GM23338 (cell line): ENCODE results near the gene SLC36A3. TPM values are rescaled to one million over a fixed set of nuclear protein-coding genes. Genes with fewer than 3 reads are reported as not detected.

Experiments
- ATAC-seq: fragments of 200-7000 bp; cut with Tn5 transposase; 3 replicates; pipeline ENCODE4 v1.9.1; 2020
- DNase-seq: peaks from one replicate; pipeline ENCODE4 v3.0.0-alpha.2; 2015; ENCODE audit warnings: low spot score
- H2AFZ ChIP-seq: fragments of 200-600 bp; sonication (generic); 2 replicates; pipeline ENCODE4 v1.8.0; 2016; ENCODE audit warnings: antibody characterized with exemption, mild to moderate bottlenecking, moderate library complexity
- H3F3A ChIP-seq: fragments of 200-600 bp; sonication (generic); replicated peaks from 2 replicates; pipeline ENCODE4 v1.8.0; 2017; ENCODE audit warnings: antibody characterized with exemption, mixed run types, low read depth
- H3K27ac ChIP-seq: fragments of 200-600 bp; sonication (generic); 2 replicates; pipeline ENCODE4 v1.6.1; 2016; ENCODE audit warnings: low read depth
- H3K27me3 ChIP-seq: fragments of 200-600 bp; sonication (generic); 2 replicates; pipeline ENCODE4 v1.8.0; 2016; ENCODE audit warnings: mild to moderate bottlenecking, mixed run types, moderate library complexity; ENCODE audit not compliant: insufficient read depth
- H3K36me3 ChIP-seq: fragments of 200-600 bp; sonication (generic); 2 replicates; pipeline ENCODE4 v1.8.0; 2016; ENCODE audit warnings: mild to moderate bottlenecking; ENCODE audit not compliant: insufficient read depth
- H3K4me1 ChIP-seq: fragments of 200-600 bp; sonication (generic); 2 replicates; pipeline ENCODE4 v1.8.0; 2016; ENCODE audit warnings: mild to moderate bottlenecking, moderate library complexity; ENCODE audit not compliant: insufficient read depth
- H3K4me2 ChIP-seq: fragments of 200-600 bp; sonication (generic); 2 replicates; pipeline ENCODE4 v1.7.1; 2017; ENCODE audit warnings: mixed run types
- H3K4me3 ChIP-seq: fragments of 200-600 bp; sonication (generic); 2 replicates; pipeline ENCODE4 v1.6.1; 2016; ENCODE audit warnings: mixed run types
- H3K79me2 ChIP-seq: fragments of 200-600 bp; sonication (generic); replicated peaks from 2 replicates; pipeline ENCODE4 v1.8.0; 2017; ENCODE audit warnings: mild to moderate bottlenecking; ENCODE audit not compliant: insufficient read depth
- H3K9me2 ChIP-seq: fragments of 200-600 bp; sonication (generic); 2 replicates; pipeline ENCODE4 v1.8.0; 2017; ENCODE audit not compliant: insufficient read depth
- H4K20me1 ChIP-seq: fragments of 200-600 bp; sonication (generic); replicated peaks from 2 replicates; pipeline ENCODE4 v1.8.0; 2017; ENCODE audit warnings: mild to moderate bottlenecking; ENCODE audit not compliant: insufficient read depth
- H3K27ac Mint-ChIP-seq: 2 replicates; pipeline ENCODE4 v1.8.0; 2020; ENCODE audit warnings: inconsistent platforms, mild to moderate bottlenecking, moderate library complexity, mixed read lengths
- H3K27me3 Mint-ChIP-seq: 3 replicates; pipeline ENCODE4 v1.8.0; 2022; ENCODE audit warnings: low read depth, mild to moderate bottlenecking, moderate library complexity, mixed read lengths, inconsistent platforms; ENCODE audit not compliant: insufficient read depth, poor library complexity
- H3K36me3 Mint-ChIP-seq: 3 replicates; pipeline ENCODE4 v1.8.0; 2021; ENCODE audit warnings: low read depth, mild to moderate bottlenecking, inconsistent platforms, moderate library complexity, mixed read lengths
- H3K4me1 Mint-ChIP-seq: 3 replicates; pipeline ENCODE4 v1.8.0; 2020; ENCODE audit warnings: mild to moderate bottlenecking, inconsistent platforms, mixed read lengths
- H3K4me3 Mint-ChIP-seq: 3 replicates; pipeline ENCODE4 v1.8.0; 2021; ENCODE audit warnings: moderate library complexity, mild to moderate bottlenecking, inconsistent platforms, mixed read lengths
- H3K9me3 Mint-ChIP-seq: 3 replicates; pipeline ENCODE4 v1.8.0; 2020; ENCODE audit warnings: moderate library complexity, mild to moderate bottlenecking, inconsistent platforms, mixed read lengths
- CTCF ChIP-seq, 2 experiments: fragments of 200-600 bp in 1 of 2; sonication (generic) in 1 of 2; conservative IDR thresholded peaks; 2 replicates each; pipeline versions ENCODE4 v1.5.1 to v1.6.1; 2016 to 2017; ENCODE audit warnings: antibody characterized with exemption in 2 of 2, low read depth in 2 of 2, mild to moderate bottlenecking in 2 of 2, moderate library complexity in 1 of 2
- EZH2 ChIP-seq: fragments of 200-600 bp; sonication (generic); IDR thresholded peaks from one replicate; pipeline ENCODE4 v1.8.0; 2017; ENCODE audit warnings: antibody characterized with exemption, mild to moderate bottlenecking, low read depth; ENCODE audit not compliant: unreplicated experiment
- EZH2phosphoT487 ChIP-seq: fragments of 200-600 bp; sonication (generic); IDR thresholded peaks from one replicate; pipeline ENCODE4 v1.8.1; 2018; ENCODE audit warnings: antibody characterized with exemption; ENCODE audit not compliant: unreplicated experiment
- JUNB ChIP-seq: IDR thresholded peaks from one replicate; pipeline ENCODE4 v1.6.1; 2016; ENCODE audit warnings: antibody characterized with exemption; ENCODE audit not compliant: unreplicated experiment
- NANOG ChIP-seq: IDR thresholded peaks from 2 replicates; pipeline ENCODE4 v1.6.1; 2016; ENCODE audit warnings: antibody characterized with exemption, borderline replicate concordance
- POLR2AphosphoS5 ChIP-seq: IDR thresholded peaks from 2 replicates; pipeline ENCODE4 v1.6.1; 2016; ENCODE audit warnings: antibody characterized with exemption, low read depth
- STAT1 ChIP-seq: IDR thresholded peaks from one replicate; pipeline ENCODE4 v1.6.1; 2016; ENCODE audit warnings: antibody characterized with exemption; ENCODE audit not compliant: unreplicated experiment
- ZNF331 ChIP-seq: fragments of 250-450 bp; sonication (Bioruptor Pico); IDR thresholded peaks from 2 replicates; pipeline ENCODE4 v1.5.0; 2020; ENCODE audit warnings: low read depth, mild to moderate bottlenecking, moderate library complexity
- polyA plus RNA-seq: library from polyadenylated mRNA; unstranded; fragments of >200 nt; fragmentation: Nextera tagmentation; extraction: Ambion mirVana; gene quantifications from 2 replicates; pipeline ENCODE4 v1.2.1, GENCODE V29; 2016
- total RNA-seq: library from RNA; depleted of rRNA; stranded (reverse); fragments of >200 nt; shearing (Covaris generic); gene quantifications from 2 replicates; pipeline ENCODE4 v1.2.3, GENCODE V29; 2014; rRNA removed
- TF ChIP-seq, protein P1 (sequence below): IDR thresholded peaks from one replicate; pipeline ENCODE4 v1.6.1; 2018; ENCODE audit warnings: antibody characterized with exemption; ENCODE audit not compliant: unreplicated experiment

The SLC36A3 gene
- total and polyA plus RNA-seq, 2 experiments from 2014 or later = not detected

- no peak overlapping the region for H2AFZ ChIP-seq
- no peaks in the 10 kb centered on the region for H3K36me3 Mint-ChIP-seq
- H3K4me2 ChIP-seq = no peak overlapping the region
- H3F3A ChIP-seq = no peaks in the 10 kb centered on the region
- no peak for DNase-seq
- TF ChIP-seq CTCF (conservative IDR thresholded peaks at IDR 0.05; ENCODE audit: low read depth in 2 of 2) (no peak), POLR2AphosphoS5 (no peak), JUNB (no peak), EZH2phosphoT487 (no peak), EZH2 (no peak), NANOG (no peak), STAT1 (no peak), ZNF331 (CRISPR knock-in tag) (no peak)
- TF ChIP-seq, protein P1, sequence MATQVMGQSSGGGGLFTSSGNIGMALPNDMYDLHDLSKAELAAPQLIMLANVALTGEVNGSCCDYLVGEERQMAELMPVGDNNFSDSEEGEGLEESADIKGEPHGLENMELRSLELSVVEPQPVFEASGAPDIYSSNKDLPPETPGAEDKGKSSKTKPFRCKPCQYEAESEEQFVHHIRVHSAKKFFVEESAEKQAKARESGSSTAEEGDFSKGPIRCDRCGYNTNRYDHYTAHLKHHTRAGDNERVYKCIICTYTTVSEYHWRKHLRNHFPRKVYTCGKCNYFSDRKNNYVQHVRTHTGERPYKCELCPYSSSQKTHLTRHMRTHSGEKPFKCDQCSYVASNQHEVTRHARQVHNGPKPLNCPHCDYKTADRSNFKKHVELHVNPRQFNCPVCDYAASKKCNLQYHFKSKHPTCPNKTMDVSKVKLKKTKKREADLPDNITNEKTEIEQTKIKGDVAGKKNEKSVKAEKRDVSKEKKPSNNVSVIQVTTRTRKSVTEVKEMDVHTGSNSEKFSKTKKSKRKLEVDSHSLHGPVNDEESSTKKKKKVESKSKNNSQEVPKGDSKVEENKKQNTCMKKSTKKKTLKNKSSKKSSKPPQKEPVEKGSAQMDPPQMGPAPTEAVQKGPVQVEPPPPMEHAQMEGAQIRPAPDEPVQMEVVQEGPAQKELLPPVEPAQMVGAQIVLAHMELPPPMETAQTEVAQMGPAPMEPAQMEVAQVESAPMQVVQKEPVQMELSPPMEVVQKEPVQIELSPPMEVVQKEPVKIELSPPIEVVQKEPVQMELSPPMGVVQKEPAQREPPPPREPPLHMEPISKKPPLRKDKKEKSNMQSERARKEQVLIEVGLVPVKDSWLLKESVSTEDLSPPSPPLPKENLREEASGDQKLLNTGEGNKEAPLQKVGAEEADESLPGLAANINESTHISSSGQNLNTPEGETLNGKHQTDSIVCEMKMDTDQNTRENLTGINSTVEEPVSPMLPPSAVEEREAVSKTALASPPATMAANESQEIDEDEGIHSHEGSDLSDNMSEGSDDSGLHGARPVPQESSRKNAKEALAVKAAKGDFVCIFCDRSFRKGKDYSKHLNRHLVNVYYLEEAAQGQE = no peak
- no peaks in the 10 kb centered on the region for H4K20me1 ChIP-seq
- H3K9me2 ChIP-seq = no peaks in the 10 kb centered on the region
- H3K27me3 ChIP-seq = peaks cover 4% of the 10 kb centered on the region; the same call in 1 of the 2 replicates
- no peak overlapping the region for H3K27ac Mint-ChIP-seq
- no peak overlapping the region for H3K4me3 Mint-ChIP-seq
- H3K27me3 Mint-ChIP-seq = peaks cover 2% of the 10 kb centered on the region
- no peaks in the 10 kb centered on the region for H3K36me3 ChIP-seq
- no peak overlapping the region for H3K4me3 ChIP-seq
- no peaks in the 10 kb centered on the region for H3K79me2 ChIP-seq
- peaks cover 19% of the 10 kb centered on the region for H3K4me1 ChIP-seq
- no peak for ATAC-seq
- H3K4me1 Mint-ChIP-seq = peaks cover 13% of the 10 kb centered on the region
- no peak overlapping the region for H3K27ac ChIP-seq
- no peaks in the 10 kb centered on the region for H3K9me3 Mint-ChIP-seq
Observed at GRCh38 chr5:151227918-151228447, 75.6 kb downstream of the SLC36A3 start.

Other genes starting within 250 kb of the SLC36A3 start
- gene TNIP1, start 222.7 kb downstream of the SLC36A3 start, total RNA-seq = 29.6 and 35.8 TPM in 2 replicates
- gene TNIP1, start 222.7 kb downstream of the SLC36A3 start, polyA plus RNA-seq = 10.3 and 12.2 TPM in 2 replicates
- gene ANXA6, start 146.0 kb downstream of the SLC36A3 start, total RNA-seq = 87.4 and 110 TPM in 2 replicates
- gene ANXA6, start 146.0 kb downstream of the SLC36A3 start, polyA plus RNA-seq = 26.5 and 30.2 TPM in 2 replicates
- 5.3 and 6.6 TPM in 2 replicates for gene CCDC69, start 79.7 kb downstream of the SLC36A3 start, total RNA-seq
- 2.7 and 3.0 TPM in 2 replicates for gene CCDC69, start 79.7 kb downstream of the SLC36A3 start, polyA plus RNA-seq
- gene GM2A, start 50.6 kb downstream of the SLC36A3 start, total RNA-seq = 26.3 and 27.8 TPM in 2 replicates
- gene GM2A, start 50.6 kb downstream of the SLC36A3 start, polyA plus RNA-seq = 9.0 and 9.8 TPM in 2 replicates
- not detected in 2 replicates for gene SLC36A2, start 43.8 kb upstream of the SLC36A3 start, total RNA-seq
- gene SLC36A2, start 43.8 kb upstream of the SLC36A3 start, polyA plus RNA-seq = 0.08 TPM in 1 of 2 replicates, not detected in the other
- 8.2 and 10.4 TPM in 2 replicates for gene SLC36A1, start 143.8 kb upstream of the SLC36A3 start, total RNA-seq
- gene SLC36A1, start 143.8 kb upstream of the SLC36A3 start, polyA plus RNA-seq = 3.6 and 5.2 TPM in 2 replicates